Head of caudate nucleus (tissue), 42 donors: ENCODE results near the gene VPS11.

Experiments used
- DNase-seq, 42 donors: peaks; one replicate each; pipeline versions ENCODE4 v3.0.0 to v3.0.0-alpha.2; 2020 to 2021; ENCODE audit warnings: mixed read lengths in 7 of 42
- intact Hi-C: fragments of 100-400 bp; cut with DNase I; formaldehyde crosslinking; loops from one replicate; pipeline ENCODE4 v1.15.0; 2022

The VPS11 gene

DNA sequence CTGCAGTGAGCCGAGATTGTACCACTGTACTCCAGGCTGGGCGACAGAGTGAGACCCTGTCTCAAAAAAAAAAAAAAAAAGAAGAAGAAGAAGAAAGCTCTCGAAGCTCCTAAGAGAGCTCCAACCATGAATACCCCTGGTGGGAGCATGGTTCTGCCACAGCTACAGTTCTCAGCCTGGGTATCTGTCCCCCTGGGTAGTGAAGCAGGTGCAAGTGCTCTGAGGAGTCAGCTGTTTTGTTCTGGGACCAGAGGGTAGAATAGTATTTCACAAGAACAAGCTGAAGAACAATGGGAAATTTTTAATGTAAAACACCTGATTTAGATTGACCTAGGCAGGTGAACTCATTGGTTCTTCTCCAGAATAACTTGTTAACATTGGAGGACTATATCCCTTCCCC, 6.4 kb upstream of the VPS11 start:
- DNase-seq, result no peak
- intact Hi-C loops, result no loop called here

GRCh38 chr11:119062779-119063178, 4.8 kb upstream of the VPS11 start:
- no peak for DNase-seq
- intact Hi-C loops, result no loop called here

GRCh38 chr11:119065369-119065768, 2.2 kb upstream of the VPS11 start:
- intact Hi-C loops, result no loop called here

DNA sequence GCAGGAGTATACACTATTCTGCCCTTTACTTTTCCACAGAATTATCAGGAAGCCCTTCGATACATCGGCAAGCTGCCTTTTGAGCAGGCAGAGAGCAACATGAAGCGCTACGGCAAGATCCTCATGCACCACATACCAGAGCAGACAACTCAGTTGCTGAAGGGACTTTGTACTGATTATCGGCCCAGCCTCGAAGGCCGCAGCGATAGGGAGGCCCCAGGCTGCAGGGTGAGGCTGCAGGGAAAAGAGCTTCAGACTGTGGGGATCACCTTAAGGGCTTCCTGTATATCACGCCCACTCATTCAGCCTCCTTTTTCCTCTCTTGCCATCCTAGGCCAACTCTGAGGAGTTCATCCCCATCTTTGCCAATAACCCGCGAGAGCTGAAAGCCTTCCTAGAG, 10.2 kb downstream of the VPS11 start:
- no peak for DNase-seq
- intact Hi-C loops, result no loop called here

More at GRCh38 chr11:119065369-119065768, 2.2 kb upstream of the VPS11 start:
- no peak for DNase-seq

GRCh38 chr11:119078675-119079420, 11.2 kb downstream of the VPS11 start:
- no peak for DNase-seq
- intact Hi-C loops, result no loop called here

GRCh38 chr11:119081682-119082260, 14.2 kb downstream of the VPS11 start:
- intact Hi-C loops, result no loop called here
- peak in 34 of 42 donors; percentile 41 to 88 (median 69) for DNase-seq

DNA sequence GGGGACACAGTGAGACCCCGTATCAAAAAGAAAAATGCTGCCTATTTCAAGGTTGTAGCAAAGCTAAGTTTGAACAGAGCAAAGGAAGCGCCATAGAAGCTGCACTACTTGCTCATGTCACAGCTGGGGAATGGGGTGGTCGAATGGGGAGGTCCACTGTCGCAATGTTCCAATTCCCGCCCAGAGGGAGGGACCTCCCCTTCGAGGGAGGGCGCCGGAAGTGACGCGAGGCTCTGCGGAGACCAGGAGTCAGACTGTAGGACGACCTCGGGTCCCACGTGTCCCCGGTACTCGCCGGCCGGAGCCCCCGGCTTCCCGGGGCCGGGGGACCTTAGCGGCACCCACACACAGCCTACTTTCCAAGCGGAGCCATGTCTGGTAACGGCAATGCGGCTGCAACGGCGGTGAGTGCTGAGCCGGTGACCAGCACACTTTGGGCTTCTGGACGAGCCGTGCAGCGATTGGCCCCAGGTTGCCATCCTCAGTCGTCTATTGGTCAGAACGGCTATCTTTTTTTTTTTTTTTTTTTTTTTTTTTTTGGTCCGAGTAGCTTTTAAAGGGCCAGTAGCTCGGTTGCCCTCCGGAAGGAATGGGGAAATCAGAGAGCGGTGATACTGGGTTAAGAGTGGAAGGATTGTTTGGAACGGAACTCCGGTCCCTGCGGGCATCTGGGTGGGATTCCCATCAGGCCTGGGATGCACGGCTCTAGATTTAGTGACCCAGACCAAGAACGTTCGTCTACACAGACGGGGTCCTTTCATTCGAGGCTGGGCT, 17.2 kb downstream of the VPS11 start, which contains the start of gene HMBS:
Gene HMBS (plus strand): TSS at position 219 of the 774 bp plus-strand sequence. CDS start 153 bp downstream, at position 372.
- peak; percentile 93 to 98 (median 97) for DNase-seq
- intact Hi-C loops, result no loop called here

- DNase-seq, result peak in 3 of 42 donors; percentile 21 to 54 (median 33)
- intact Hi-C loops, result no loop called here
Observed at GRCh38 chr11:119085437-119085847, 17.8 kb downstream of the VPS11 start.

- intact Hi-C loops, result no loop called here
- no peak for DNase-seq
Observed at GRCh38 chr11:119087123-119087522, 19.5 kb downstream of the VPS11 start.

GRCh38 chr11:119087747-119088241, 20.2 kb downstream of the VPS11 start:
- DNase-seq, result no peak

DNA sequence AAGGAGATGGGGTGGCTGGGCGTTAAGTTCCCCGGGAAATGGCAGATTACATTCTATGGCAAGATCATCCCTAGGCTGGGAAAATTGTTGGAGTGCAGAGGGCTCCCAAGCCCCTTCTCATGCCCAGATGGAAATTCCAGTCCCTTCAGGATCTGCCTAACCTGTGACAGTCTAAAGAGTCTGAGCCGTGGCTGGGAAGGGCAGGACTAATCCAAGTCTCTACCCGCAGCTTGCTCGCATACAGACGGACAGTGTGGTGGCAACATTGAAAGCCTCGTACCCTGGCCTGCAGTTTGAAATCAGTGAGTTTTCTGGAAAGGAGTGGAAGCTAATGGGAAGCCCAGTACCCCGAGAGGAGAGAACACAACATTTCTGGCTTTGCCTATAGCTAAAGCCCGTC, 20.8 kb downstream of the VPS11 start:
- intact Hi-C loops, result no loop called here
- no peak for DNase-seq

More at GRCh38 chr11:119087747-119088241, 20.2 kb downstream of the VPS11 start:
- intact Hi-C loops, result no loop called here

DNA sequence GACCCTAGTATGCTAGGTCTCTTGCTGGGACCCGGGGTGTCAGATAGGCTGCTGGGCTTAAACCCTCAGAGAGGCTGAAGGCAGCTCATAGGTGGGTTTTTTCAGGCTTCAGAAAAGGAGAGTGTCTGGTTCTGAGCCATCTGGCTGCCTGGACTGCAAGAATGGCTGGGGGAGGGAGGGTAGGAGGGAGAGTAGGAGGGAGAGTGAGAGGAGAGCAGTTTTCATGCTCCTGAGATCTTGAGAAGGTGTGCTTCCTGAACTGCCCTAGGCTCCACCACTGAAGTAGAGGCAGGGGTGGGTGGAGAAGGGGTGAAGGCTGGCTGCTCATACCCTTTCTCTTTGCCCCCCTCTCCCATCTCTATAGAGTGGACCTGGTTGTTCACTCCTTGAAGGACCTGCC, 21.7 kb downstream of the VPS11 start:
- intact Hi-C loops, result no loop called here
- no peak for DNase-seq

DNA sequence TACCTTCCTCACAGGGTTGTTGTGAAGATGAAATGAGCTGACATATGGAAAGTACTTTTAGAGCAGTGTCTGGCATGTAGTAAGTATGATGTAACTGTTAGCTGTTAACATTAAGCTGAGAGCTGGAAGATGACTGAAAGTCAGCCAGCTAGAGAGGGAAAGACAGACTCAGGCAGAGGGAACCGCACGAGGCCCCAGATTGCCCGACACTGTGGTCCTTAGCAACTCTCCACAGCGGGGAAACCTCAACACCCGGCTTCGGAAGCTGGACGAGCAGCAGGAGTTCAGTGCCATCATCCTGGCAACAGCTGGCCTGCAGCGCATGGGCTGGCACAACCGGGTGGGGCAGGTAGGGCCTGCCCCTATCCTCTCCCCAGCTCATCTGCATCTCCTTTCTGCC, 23.6 kb downstream of the VPS11 start:
- intact Hi-C loops, result no loop called here
- no peak for DNase-seq

DNA sequence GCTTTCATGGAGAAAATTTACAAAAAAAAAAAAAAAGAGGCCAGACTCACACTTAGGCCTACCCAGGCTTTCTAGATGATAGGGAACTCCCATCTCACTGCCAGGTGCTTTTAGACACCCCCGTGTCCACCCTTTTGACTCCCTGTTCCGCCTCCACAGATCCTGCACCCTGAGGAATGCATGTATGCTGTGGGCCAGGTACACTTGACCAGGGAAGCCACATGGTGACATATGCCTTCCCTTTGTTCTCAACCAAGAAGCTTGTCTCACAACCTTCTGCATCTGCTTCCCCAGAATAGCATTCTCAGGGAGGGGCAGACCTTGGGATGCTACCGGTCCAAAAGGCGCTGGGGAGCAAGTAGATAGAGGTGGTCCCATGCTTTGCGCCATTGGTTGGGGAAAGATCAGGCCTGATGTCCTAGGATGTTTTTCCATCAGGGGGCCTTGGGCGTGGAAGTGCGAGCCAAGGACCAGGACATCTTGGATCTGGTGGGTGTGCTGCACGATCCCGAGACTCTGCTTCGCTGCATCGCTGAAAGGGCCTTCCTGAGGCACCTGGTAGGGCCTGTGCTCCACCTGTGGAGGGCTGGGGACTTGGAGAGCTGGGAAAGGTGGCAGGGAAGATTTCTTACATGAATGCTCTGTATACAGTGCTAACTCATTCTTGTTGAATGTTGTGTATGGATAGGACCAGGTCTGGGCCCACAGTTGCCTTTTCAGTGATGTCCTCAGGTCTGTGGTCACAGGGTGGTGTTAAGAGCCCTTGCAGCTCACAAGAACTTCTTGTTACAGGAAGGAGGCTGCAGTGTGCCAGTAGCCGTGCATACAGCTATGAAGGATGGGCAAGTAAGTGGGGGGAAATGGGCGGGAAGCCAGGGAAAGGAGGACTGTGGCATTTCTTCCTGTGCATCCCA, 24.6 kb downstream of the VPS11 start:
- intact Hi-C loops, result no loop called here
- no peak for DNase-seq

DNA sequence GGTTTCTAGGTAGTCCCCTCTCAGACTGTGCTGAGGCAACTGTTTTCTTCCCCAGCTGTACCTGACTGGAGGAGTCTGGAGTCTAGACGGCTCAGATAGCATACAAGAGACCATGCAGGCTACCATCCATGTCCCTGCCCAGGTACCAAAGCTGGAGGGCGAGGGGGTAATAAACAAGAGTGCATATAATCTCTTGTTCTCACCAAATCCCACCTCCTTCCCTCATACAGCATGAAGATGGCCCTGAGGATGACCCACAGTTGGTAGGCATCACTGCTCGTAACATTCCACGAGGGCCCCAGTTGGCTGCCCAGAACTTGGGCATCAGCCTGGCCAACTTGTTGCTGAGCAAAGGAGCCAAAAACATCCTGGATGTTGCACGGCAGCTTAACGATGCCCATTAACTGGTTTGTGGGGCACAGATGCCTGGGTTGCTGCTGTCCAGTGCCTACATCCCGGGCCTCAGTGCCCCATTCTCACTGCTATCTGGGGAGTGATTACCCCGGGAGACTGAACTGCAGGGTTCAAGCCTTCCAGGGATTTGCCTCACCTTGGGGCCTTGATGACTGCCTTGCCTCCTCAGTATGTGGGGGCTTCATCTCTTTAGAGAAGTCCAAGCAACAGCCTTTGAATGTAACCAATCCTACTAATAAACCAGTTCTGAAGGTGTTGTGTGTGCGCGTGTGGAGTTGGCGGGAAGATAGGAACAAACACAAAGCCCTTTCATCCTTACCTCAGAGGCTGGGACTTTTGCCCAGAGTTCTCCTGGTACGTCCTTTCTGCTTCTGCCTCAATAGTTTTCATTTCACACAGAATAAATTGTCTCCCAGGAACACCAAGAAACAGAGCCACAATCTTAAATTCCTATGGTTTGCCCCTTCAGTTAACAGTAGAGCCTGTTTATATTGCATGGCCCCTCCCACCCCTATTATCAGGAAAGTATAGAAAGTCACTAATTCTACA, 25.5 kb downstream of the VPS11 start:
- intact Hi-C loops, result no loop called here
- no peak for DNase-seq

- DNase-seq, result peak in 20 of 42 donors; percentile 27 to 66 (median 44)
- intact Hi-C loops, result no loop called here
Observed at GRCh38 chr11:119093942-119094815, 26.6 kb downstream of the VPS11 start.

DNA sequence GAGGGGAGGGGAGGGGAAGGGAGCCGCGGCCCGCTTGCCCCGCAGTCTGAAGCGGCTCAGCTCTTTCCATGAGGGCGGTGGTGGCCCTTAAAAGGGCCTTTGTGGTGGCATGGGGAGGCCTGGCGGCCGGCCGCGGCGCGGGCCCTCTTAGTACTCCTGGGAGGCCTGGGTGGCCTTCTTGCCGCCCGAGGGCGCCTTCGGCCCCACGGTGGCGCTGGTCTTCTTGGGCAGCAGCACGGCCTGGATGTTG, 27.1 kb downstream of the VPS11 start:
- intact Hi-C loops, result no loop called here
- DNase-seq, result peak; percentile 69 to 93 (median 85)
